ENCODE results near the gene NPTXR. TPM values are rescaled to one million over a fixed set of nuclear protein-coding genes. Genes with fewer than 3 reads are reported as not detected.

The NPTXR gene
- total RNA-seq, 1 experiment from 2014 or later: 10.4 TPM

GRCh38 chr22:38874529-38875222 lies 30.8 kb upstream of the NPTXR start:
- peaks cover 13% of the 10 kb centered on the region for H3K27me3 Mint-ChIP-seq (ENCODE audit: low read depth)
- H3K4me3 Mint-ChIP-seq: 0 out of 2 replicates have a peak overlapping the region, but pooled peaks have one; percentile 4
- CTCF ChIA-PET: interaction anchor here (0.6 to 2.0 kb wide), 2 partner anchors 106 to 339 kb away, joined by 3 to 7 read pairs; no protein-coding TSS in a partner anchor
- no peaks in the 10 kb centered on the region for H3K9me3 Mint-ChIP-seq
- DNase-seq (ENCODE audit: low spot score) (no peak), ATAC-seq (no peak)
- peaks cover 40% of the 10 kb centered on the region for H3K4me1 Mint-ChIP-seq
- H3K36me3 Mint-ChIP-seq: peaks cover 5% of the 10 kb centered on the region
- POLR2A ChIA-PET: no interaction called here
- TF ChIP-seq, protein P1, sequence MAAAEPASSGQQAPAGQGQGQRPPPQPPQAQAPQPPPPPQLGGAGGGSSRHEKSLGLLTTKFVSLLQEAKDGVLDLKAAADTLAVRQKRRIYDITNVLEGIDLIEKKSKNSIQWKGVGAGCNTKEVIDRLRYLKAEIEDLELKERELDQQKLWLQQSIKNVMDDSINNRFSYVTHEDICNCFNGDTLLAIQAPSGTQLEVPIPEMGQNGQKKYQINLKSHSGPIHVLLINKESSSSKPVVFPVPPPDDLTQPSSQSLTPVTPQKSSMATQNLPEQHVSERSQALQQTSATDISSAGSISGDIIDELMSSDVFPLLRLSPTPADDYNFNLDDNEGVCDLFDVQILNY (CRISPR knock-in tag; IDR thresholded peaks at IDR 0.05): no peak
- TF ChIP-seq FOXP1 (CRISPR knock-in tag; IDR thresholded peaks at IDR 0.05; ENCODE audit: borderline replicate concordance) (no peak), GABPB1 (CRISPR knock-in tag; IDR thresholded peaks at IDR 0.05) (no peak), E2F1 (CRISPR knock-in tag; IDR thresholded peaks at IDR 0.05) (no peak), ZBTB21 (CRISPR knock-in tag; IDR thresholded peaks at IDR 0.05; ENCODE audit: borderline replicate concordance) (no peak), NR2C2 (CRISPR knock-in tag; IDR thresholded peaks at IDR 0.05) (no peak), RORB (CRISPR knock-in tag; IDR thresholded peaks at IDR 0.05) (no peak), ATF3 (CRISPR knock-in tag; conservative IDR thresholded peaks at IDR 0.05) (no peak), EMX1 (CRISPR knock-in tag; IDR thresholded peaks at IDR 0.05) (no peak), IRF2 (CRISPR knock-in tag; IDR thresholded peaks at IDR 0.05; ENCODE audit: borderline replicate concordance, low read depth) (no peak), ZBTB43 (CRISPR knock-in tag; IDR thresholded peaks at IDR 0.05) (no peak), ZMAT4 (CRISPR knock-in tag; IDR thresholded peaks at IDR 0.05) (no peak), ZNF416 (CRISPR knock-in tag; IDR thresholded peaks at IDR 0.05) (no peak), JUN (CRISPR knock-in tag; IDR thresholded peaks at IDR 0.05) (no peak), GRHL2 (CRISPR knock-in tag; IDR thresholded peaks at IDR 0.05; ENCODE audit: insufficient replicate concordance, severe bottlenecking) (no peak), CREB1 (CRISPR knock-in tag; IDR thresholded peaks at IDR 0.05) (no peak)
- TF ChIP-seq, protein P2, sequence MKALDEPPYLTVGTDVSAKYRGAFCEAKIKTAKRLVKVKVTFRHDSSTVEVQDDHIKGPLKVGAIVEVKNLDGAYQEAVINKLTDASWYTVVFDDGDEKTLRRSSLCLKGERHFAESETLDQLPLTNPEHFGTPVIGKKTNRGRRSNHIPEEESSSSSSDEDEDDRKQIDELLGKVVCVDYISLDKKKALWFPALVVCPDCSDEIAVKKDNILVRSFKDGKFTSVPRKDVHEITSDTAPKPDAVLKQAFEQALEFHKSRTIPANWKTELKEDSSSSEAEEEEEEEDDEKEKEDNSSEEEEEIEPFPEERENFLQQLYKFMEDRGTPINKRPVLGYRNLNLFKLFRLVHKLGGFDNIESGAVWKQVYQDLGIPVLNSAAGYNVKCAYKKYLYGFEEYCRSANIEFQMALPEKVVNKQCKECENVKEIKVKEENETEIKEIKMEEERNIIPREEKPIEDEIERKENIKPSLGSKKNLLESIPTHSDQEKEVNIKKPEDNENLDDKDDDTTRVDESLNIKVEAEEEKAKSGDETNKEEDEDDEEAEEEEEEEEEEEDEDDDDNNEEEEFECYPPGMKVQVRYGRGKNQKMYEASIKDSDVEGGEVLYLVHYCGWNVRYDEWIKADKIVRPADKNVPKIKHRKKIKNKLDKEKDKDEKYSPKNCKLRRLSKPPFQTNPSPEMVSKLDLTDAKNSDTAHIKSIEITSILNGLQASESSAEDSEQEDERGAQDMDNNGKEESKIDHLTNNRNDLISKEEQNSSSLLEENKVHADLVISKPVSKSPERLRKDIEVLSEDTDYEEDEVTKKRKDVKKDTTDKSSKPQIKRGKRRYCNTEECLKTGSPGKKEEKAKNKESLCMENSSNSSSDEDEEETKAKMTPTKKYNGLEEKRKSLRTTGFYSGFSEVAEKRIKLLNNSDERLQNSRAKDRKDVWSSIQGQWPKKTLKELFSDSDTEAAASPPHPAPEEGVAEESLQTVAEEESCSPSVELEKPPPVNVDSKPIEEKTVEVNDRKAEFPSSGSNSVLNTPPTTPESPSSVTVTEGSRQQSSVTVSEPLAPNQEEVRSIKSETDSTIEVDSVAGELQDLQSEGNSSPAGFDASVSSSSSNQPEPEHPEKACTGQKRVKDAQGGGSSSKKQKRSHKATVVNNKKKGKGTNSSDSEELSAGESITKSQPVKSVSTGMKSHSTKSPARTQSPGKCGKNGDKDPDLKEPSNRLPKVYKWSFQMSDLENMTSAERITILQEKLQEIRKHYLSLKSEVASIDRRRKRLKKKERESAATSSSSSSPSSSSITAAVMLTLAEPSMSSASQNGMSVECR (CRISPR knock-in tag; IDR thresholded peaks at IDR 0.05; ENCODE audit: borderline replicate concordance): no peak
- TF ChIP-seq, protein P3, sequence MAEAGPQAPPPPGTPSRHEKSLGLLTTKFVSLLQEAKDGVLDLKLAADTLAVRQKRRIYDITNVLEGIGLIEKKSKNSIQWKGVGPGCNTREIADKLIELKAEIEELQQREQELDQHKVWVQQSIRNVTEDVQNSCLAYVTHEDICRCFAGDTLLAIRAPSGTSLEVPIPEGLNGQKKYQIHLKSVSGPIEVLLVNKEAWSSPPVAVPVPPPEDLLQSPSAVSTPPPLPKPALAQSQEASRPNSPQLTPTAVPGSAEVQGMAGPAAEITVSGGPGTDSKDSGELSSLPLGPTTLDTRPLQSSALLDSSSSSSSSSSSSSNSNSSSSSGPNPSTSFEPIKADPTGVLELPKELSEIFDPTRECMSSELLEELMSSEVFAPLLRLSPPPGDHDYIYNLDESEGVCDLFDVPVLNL (CRISPR knock-in tag; IDR thresholded peaks at IDR 0.05; ENCODE audit: borderline replicate concordance, low read depth): no peak
- TF ChIP-seq, protein P4, sequence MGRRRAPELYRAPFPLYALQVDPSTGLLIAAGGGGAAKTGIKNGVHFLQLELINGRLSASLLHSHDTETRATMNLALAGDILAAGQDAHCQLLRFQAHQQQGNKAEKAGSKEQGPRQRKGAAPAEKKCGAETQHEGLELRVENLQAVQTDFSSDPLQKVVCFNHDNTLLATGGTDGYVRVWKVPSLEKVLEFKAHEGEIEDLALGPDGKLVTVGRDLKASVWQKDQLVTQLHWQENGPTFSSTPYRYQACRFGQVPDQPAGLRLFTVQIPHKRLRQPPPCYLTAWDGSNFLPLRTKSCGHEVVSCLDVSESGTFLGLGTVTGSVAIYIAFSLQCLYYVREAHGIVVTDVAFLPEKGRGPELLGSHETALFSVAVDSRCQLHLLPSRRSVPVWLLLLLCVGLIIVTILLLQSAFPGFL (CRISPR knock-in tag; IDR thresholded peaks at IDR 0.05; ENCODE audit: borderline replicate concordance): no peak
- no peak overlapping the region for H3K27ac Mint-ChIP-seq

All from WTC11 (cell line).